ENCODE results near the gene FADS3. TPM values are rescaled to one million over a fixed set of nuclear protein-coding genes. Genes with fewer than 3 reads are reported as not detected.
A peak's percentile ranks its signal among the peaks of the same experiment; 100 is the strongest.

The FADS3 gene
- total RNA-seq, 4 donors from 2014 or later: 19.5 to 96.9 (median 31.6) TPM

DNA sequence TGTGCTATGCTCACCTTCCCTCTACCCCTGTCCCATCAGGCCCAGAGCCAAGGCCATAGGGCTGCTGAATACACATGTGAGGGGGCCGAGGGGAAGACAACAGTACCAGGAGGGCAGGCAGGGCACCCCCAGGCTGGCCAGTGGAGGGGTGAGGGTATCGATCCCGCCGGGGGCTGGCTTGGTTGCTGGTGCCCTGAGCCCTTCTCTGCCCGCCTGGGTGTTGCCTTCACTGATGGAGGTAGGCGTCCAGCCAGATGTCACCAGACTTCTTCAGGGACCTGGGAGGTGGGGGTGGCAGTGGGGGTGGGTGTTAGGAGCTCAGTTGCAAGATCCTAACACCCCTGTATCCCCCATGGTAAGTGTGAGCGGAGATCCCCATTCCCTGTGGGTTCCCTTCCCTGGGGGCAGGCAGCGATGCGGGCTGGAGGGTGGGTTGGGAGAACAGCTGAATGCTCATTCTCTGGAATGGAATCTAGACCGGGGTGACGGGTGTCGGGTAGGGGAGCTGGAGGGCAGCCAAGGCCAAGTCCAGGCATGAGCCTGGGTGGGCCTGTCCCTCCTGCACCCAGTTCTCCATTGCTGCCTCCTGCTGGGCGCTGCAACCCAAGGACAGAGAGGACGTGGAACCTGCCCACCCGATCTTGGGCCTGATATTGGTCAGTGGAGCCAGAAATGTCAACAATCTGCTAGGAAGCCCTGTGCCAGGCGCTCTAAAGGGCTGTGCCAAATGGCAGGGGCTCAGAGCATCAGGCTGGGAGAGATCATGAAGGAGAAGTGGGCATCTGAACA lies 17.6 kb downstream of the FADS3 start:
- H3K4me1 ChIP-seq: peaks cover 0 to 8% (median 0%) of the 10 kb centered on the region in 4 donors
- H3K9me3 ChIP-seq: no peaks in the 10 kb centered on the region
- WGBS, 2 donors (ENCODE audit: low coverage in 1 of 2): 90% methylated on average over 12 of the region's 16 CpGs; no CpG with 5 or more reads in 1 of the 2 donors
- H3K36me3 ChIP-seq: no peaks in the 10 kb centered on the region
- H3K4me3 ChIP-seq: no peak overlapping the region
- TF ChIP-seq EP300 (IDR thresholded peaks at IDR 0.05; ENCODE audit: low read depth) (no peak), POLR2AphosphoS5 (IDR thresholded peaks at IDR 0.05) (no peak), POLR2A (IDR thresholded peaks at IDR 0.05) (no peak)
- TF ChIP-seq, protein P1, sequence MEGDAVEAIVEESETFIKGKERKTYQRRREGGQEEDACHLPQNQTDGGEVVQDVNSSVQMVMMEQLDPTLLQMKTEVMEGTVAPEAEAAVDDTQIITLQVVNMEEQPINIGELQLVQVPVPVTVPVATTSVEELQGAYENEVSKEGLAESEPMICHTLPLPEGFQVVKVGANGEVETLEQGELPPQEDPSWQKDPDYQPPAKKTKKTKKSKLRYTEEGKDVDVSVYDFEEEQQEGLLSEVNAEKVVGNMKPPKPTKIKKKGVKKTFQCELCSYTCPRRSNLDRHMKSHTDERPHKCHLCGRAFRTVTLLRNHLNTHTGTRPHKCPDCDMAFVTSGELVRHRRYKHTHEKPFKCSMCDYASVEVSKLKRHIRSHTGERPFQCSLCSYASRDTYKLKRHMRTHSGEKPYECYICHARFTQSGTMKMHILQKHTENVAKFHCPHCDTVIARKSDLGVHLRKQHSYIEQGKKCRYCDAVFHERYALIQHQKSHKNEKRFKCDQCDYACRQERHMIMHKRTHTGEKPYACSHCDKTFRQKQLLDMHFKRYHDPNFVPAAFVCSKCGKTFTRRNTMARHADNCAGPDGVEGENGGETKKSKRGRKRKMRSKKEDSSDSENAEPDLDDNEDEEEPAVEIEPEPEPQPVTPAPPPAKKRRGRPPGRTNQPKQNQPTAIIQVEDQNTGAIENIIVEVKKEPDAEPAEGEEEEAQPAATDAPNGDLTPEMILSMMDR (IDR thresholded peaks at IDR 0.05): no peak
- no peak overlapping the region for H3K27ac ChIP-seq
- peaks cover 13% of the 10 kb centered on the region for H3K27me3 ChIP-seq
- intact Hi-C loops (cut with DNase I; ENCODE audit: low total_unique reads): no loop called here
- no peak for DNase-seq
- in situ Hi-C loops (cut with MboI; ENCODE audit: low pct_ligation_motif_present in 1 of 4, low pct_unique_long_range_greater_than_20kb in 1 of 4, low sequenced_read_pairs in 3 of 4): loop anchor here in 2 of 4 donors (25.0 kb wide), 1 partner anchor 439 kb away; no protein-coding TSS in a partner anchor

DNA sequence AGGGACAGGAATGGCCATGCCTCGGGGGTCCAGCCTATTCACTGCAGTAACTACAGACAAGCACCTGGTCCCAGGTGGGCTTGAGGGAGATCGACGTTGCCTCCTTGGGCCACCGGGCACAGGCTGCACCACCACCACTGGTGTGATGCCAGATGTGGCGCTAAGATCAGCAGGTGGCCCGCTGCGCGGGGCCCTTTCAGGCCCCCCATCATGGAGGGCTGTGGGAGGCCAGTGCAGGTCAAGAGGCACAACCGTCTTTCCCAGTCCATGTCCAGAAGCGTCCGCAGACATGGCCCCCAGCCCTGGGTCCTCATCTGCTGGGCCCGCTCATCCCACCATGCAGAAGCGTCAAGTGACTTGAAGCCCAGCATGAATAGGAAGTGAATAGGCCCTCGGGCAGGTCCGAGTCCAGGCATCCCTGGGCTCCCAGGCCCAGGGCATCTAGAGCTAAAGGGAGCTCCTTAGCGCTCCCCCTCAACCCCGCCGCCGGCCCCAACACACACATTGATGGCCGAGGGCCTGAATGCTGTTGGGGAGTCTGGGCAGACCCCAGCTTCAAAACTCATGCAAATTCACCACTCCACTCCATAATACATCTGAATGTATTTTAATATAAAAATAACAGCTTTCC lies 18.3 kb downstream of the FADS3 start:
- DNase-seq: no peak
- TF ChIP-seq EP300 (IDR thresholded peaks at IDR 0.05; ENCODE audit: low read depth) (no peak), POLR2A (IDR thresholded peaks at IDR 0.05) (no peak), POLR2AphosphoS5 (IDR thresholded peaks at IDR 0.05) (no peak)
- TF ChIP-seq, protein P1 (IDR thresholded peaks at IDR 0.05): no peak
- H3K4me1 ChIP-seq: peaks cover 0 to 8% (median 0%) of the 10 kb centered on the region in 4 donors

DNA sequence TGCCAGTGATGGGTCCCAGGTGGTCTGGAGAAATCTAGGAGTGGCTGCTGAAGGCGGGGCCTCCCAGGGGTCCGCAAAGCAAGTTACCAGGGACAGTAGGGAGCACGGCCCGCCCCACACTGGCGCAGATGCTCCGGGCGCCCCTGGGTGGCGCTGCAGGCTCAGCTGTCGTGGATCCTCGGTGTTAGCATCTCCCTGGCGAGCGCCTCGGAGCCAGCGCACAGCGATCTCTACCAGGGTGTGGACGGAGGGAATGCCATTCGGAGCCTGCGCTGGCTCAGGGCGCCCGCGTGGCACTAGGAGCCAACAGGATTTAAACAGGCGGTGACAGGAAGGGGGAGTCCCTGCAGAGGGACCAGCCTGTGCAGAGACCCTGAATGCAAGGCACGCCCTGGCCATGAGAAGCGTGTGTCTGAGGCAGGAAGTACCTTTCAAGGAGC lies 20.2 kb downstream of the FADS3 start:
- in situ Hi-C loops (cut with MboI; ENCODE audit: low pct_ligation_motif_present in 1 of 4, low pct_unique_long_range_greater_than_20kb in 1 of 4, low sequenced_read_pairs in 3 of 4) (loop anchor here in 2 of 4 donors (25.0 kb wide), 1 partner anchor 441 kb away; no protein-coding TSS in a partner anchor), intact Hi-C loops (cut with DNase I; ENCODE audit: low total_unique reads) (no loop called here)
- Histone ChIP-seq H3K4me3 (peak overlapping the region in 1 of 4 donors; percentile 22), H3K27ac (no peak overlapping the region), H3K27me3 (peaks cover 13% of the 10 kb centered on the region), H3K36me3 (no peaks in the 10 kb centered on the region), H3K9me3 (no peaks in the 10 kb centered on the region), H3K4me1 (peaks cover 0 to 8% (median 0%) of the 10 kb centered on the region in 4 donors)
- WGBS, 2 donors (ENCODE audit: low coverage in 1 of 2): 4% methylated on average over 23 of the region's 24 CpGs; no CpG with 5 or more reads in 1 of the 2 donors
- DNase-seq: peak; percentile 65
- TF ChIP-seq POLR2AphosphoS5 (IDR thresholded peaks at IDR 0.05) (no peak), EP300 (IDR thresholded peaks at IDR 0.05; ENCODE audit: low read depth) (no peak), POLR2A (IDR thresholded peaks at IDR 0.05) (no peak)
- TF ChIP-seq, protein P1 (IDR thresholded peaks at IDR 0.05): peak; percentile 71 to 84 (median 79)

More for the DNA sequence above, 18.3 kb downstream of the FADS3 start:
- in situ Hi-C loops (cut with MboI; ENCODE audit: low pct_ligation_motif_present in 1 of 4, low pct_unique_long_range_greater_than_20kb in 1 of 4, low sequenced_read_pairs in 3 of 4) (loop anchor here in 2 of 4 donors (25.0 kb wide), 1 partner anchor 439 kb away; no protein-coding TSS in a partner anchor), intact Hi-C loops (cut with DNase I; ENCODE audit: low total_unique reads) (no loop called here)
- no peaks in the 10 kb centered on the region for H3K9me3 ChIP-seq
- H3K4me3 ChIP-seq: no peak overlapping the region
- H3K27me3 ChIP-seq: peaks cover 13% of the 10 kb centered on the region
- H3K27ac ChIP-seq: no peak overlapping the region
- no peaks in the 10 kb centered on the region for H3K36me3 ChIP-seq
- 92% methylated on average over 20 of the region's 20 CpGs; no CpG with 5 or more reads in 1 of the 2 donors for WGBS, 2 donors (ENCODE audit: low coverage in 1 of 2)

DNA sequence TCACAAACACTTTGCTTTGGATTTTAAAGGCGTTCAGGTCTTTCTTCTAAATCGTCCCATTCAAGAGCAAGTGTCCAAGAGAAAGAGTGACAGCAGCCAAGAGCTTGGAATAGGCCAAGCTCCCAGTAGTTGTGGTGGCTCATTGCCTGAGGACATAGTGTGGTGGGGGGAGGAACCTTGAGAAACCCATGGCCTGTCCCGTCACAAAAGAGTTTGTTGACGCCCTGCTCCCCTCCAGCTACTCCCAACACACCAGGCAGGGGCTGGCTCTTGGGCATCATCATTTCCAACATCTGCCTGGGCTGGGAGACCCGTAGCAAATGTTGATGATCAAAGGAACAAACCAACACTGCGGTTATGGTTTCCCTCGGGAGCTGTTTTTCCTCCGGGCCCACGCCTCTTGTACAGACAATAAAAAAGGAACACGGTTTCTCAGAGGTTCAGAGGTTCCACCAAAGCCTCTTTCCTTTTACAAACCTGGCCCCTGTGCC lies 20.8 kb downstream of the FADS3 start:
- in situ Hi-C loops (cut with MboI; ENCODE audit: low pct_ligation_motif_present in 1 of 4, low pct_unique_long_range_greater_than_20kb in 1 of 4, low sequenced_read_pairs in 3 of 4) (loop anchor here in 2 of 4 donors (25.0 kb wide), 1 partner anchor 442 kb away; no protein-coding TSS in a partner anchor), intact Hi-C loops (cut with DNase I; ENCODE audit: low total_unique reads) (no loop called here)
- no peaks in the 10 kb centered on the region for H3K36me3 ChIP-seq
- WGBS, 2 donors (ENCODE audit: low coverage in 1 of 2): 35% methylated on average over 10 of the region's 10 CpGs; no CpG with 5 or more reads in 1 of the 2 donors
- H3K27ac ChIP-seq: no peak overlapping the region
- TF ChIP-seq EP300 (IDR thresholded peaks at IDR 0.05; ENCODE audit: low read depth) (no peak), POLR2A (IDR thresholded peaks at IDR 0.05) (no peak), POLR2AphosphoS5 (IDR thresholded peaks at IDR 0.05) (no peak)
- TF ChIP-seq, protein P1 (IDR thresholded peaks at IDR 0.05): no peak
- no peak for DNase-seq
- peaks cover 0 to 8% (median 0%) of the 10 kb centered on the region in 4 donors for H3K4me1 ChIP-seq
- H3K4me3 ChIP-seq: no peak overlapping the region
- H3K9me3 ChIP-seq: no peaks in the 10 kb centered on the region
- peaks cover 13% of the 10 kb centered on the region for H3K27me3 ChIP-seq
